Keratinocyte (primary cell): ENCODE data around the gene MAGEE2. TPM values are rescaled to one million over a fixed set of nuclear protein-coding genes. Genes with fewer than 3 reads are reported as not detected.
"Not testable (repeated sequence)": the region's sequence is repeated elsewhere in the genome, so short reads cannot be mapped to it uniquely, and the experiment has no call there.

Experiments used
- DNase-seq: peaks from one replicate; pipeline ENCODE4 v3.0.0-alpha.2; 2011; ENCODE audit warnings: low read depth, missing footprints, low spot score
- FAIRE-seq: peaks from 2 replicates; lab custom pipeline; 2011; peaks lifted over from hg19 to GRCh38; lab: Jason Lieb, UNC
- H2AFZ ChIP-seq: 2 replicates; pipeline ENCODE4 v1.6.0; 2012; ENCODE audit warnings: low read length, control low read depth, inconsistent platforms; ENCODE audit not compliant: control insufficient read depth
- H3K27ac ChIP-seq: 2 replicates; pipeline ENCODE4 v1.5.1; 2011; ENCODE audit warnings: low read length; ENCODE audit not compliant: control insufficient read depth, insufficient read depth
- H3K27me3 ChIP-seq: 3 replicates; pipeline ENCODE4 v1.6.0; 2011; ENCODE audit warnings: low read length; ENCODE audit not compliant: control insufficient read depth, insufficient read depth; ENCODE audit errors: extremely low read depth
- H3K36me3 ChIP-seq, 2 experiments: 2 replicates in 1 of 2; 3 replicates in 1 of 2; pipeline ENCODE4 v1.5.1; 2011; ENCODE audit warnings: low read length in 2 of 2, mild to moderate bottlenecking in 1 of 2; ENCODE audit not compliant: control insufficient read depth in 2 of 2, insufficient read depth in 2 of 2; ENCODE audit errors: extremely low read depth in 1 of 2
- H3K4me1 ChIP-seq: 3 replicates; pipeline ENCODE4 v1.5.1; 2011; ENCODE audit warnings: low read length; ENCODE audit not compliant: control insufficient read depth, insufficient read depth; ENCODE audit errors: extremely low read depth
- H3K4me2 ChIP-seq: 3 replicates; pipeline ENCODE4 v1.6.0; 2011; ENCODE audit warnings: low read depth, low read length; ENCODE audit not compliant: control insufficient read depth, insufficient read depth; ENCODE audit errors: extremely low read depth
- H3K4me3 ChIP-seq, 3 experiments: fragments of 200-600 bp in 1 of 3; sonication (generic) in 1 of 3; 2 replicates in 2 of 3; 3 replicates in 1 of 3; pipeline ENCODE4 v1.5.1; 2011 to 2016; ENCODE audit warnings: low read length in 3 of 3, mild to moderate bottlenecking in 3 of 3, control low read depth in 2 of 3, inconsistent platforms in 1 of 3, low read depth in 1 of 3, mixed read lengths in 1 of 3, mixed run types in 1 of 3, moderate library complexity in 1 of 3; ENCODE audit not compliant: control insufficient read depth in 2 of 3, insufficient read depth in 2 of 3; ENCODE audit errors: extremely low read depth in 1 of 3
- H3K79me2 ChIP-seq: 2 replicates; pipeline ENCODE4 v1.6.0; 2012; ENCODE audit warnings: low read length; ENCODE audit not compliant: control insufficient read depth, insufficient read depth
- H3K9ac ChIP-seq: 3 replicates; pipeline ENCODE4 v1.6.0; 2011; ENCODE audit warnings: low read length; ENCODE audit not compliant: control insufficient read depth, insufficient read depth; ENCODE audit errors: extremely low read depth
- H3K9me1 ChIP-seq: 3 replicates; pipeline ENCODE4 v1.6.0; 2011; ENCODE audit warnings: low read length; ENCODE audit not compliant: control insufficient read depth, insufficient read depth; ENCODE audit errors: extremely low read depth
- H3K9me3 ChIP-seq: 2 replicates; pipeline ENCODE4 v1.5.1; 2012; ENCODE audit warnings: low read depth, low read length; ENCODE audit not compliant: control insufficient read depth
- H4K20me1 ChIP-seq: 3 replicates; pipeline ENCODE4 v1.6.0; 2011; ENCODE audit warnings: low read length; ENCODE audit not compliant: control insufficient read depth, insufficient read depth; ENCODE audit errors: extremely low read depth
- EZH2 ChIP-seq: IDR thresholded peaks from one replicate; pipeline ENCODE4 v1.6.1; 2012; ENCODE audit warnings: inconsistent platforms, mild to moderate bottlenecking, low read length, moderate library complexity
- dilution Hi-C: fragments of 300-500 bp; cut with MboI; formaldehyde crosslinking; loops from one replicate; pipeline ENCODE4 v1.7.0; 2020; ENCODE audit warnings: low sequenced_read_pairs; ENCODE audit not compliant: extremely low pct_ligation_motif_present
- polyA plus RNA-seq, 5 experiments: library from polyadenylated mRNA; depleted of rRNA in 3 of 5; stranded (reverse) in 3 of 5; stranded (forward) in 1 of 5; unstranded in 1 of 5; fragments of >200 nt; gene quantifications; 1 replicate in 1 of 5; 2 replicates in 3 of 5; 3 replicates in 1 of 5; pipeline versions ENCODE4 v1.2.1 to v1.2.3, GENCODE V29; 2011 to 2012; ENCODE audit warnings: missing spikeins in 2 of 5, low read depth in 1 of 5, low replicate concordance in 1 of 5
- TF ChIP-seq, protein P1 (sequence below), 3 experiments: IDR thresholded peaks in 1 of 3; conservative IDR thresholded peaks in 1 of 3; optimal IDR thresholded peaks in 1 of 3; 2 replicates in 2 of 3; 3 replicates in 1 of 3; pipeline versions ENCODE3 to v1.5.1; 2011; ENCODE audit warnings: low read length in 3 of 3, mild to moderate bottlenecking in 3 of 3, moderate library complexity in 2 of 3, control low read depth in 1 of 3, inconsistent platforms in 1 of 3; ENCODE audit not compliant: insufficient read depth in 2 of 3; ENCODE audit errors: extremely low read depth in 1 of 3

The MAGEE2 gene
- polyA plus RNA-seq, 1 donor (not counting 4 experiments of a cell fraction or from before 2014, with no cell fraction given): not detected

DNA sequence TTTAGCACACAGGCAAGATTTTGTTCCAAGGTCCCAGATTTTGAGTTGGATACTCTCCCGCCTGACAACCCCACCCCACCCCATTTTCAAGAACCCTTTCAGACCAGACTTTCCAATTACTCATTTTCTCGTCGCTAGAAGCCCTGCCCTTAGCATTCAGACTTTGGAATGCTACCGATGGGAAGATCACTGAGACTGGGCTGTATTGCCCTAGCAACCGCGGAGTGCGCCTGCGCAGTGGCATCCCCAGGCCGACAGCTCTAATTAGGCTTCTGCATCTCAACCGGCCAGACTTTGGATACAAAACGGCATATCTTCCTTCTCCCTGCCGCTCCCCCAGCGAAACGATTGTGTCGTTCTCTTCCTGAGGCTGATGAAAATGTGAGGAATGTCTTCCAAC is 3.4 kb downstream of the MAGEE2 start:
- no peak overlapping the region for H3K27ac ChIP-seq
- H2AFZ ChIP-seq: no peak overlapping the region
- TF ChIP-seq, protein P1, sequence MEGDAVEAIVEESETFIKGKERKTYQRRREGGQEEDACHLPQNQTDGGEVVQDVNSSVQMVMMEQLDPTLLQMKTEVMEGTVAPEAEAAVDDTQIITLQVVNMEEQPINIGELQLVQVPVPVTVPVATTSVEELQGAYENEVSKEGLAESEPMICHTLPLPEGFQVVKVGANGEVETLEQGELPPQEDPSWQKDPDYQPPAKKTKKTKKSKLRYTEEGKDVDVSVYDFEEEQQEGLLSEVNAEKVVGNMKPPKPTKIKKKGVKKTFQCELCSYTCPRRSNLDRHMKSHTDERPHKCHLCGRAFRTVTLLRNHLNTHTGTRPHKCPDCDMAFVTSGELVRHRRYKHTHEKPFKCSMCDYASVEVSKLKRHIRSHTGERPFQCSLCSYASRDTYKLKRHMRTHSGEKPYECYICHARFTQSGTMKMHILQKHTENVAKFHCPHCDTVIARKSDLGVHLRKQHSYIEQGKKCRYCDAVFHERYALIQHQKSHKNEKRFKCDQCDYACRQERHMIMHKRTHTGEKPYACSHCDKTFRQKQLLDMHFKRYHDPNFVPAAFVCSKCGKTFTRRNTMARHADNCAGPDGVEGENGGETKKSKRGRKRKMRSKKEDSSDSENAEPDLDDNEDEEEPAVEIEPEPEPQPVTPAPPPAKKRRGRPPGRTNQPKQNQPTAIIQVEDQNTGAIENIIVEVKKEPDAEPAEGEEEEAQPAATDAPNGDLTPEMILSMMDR (optimal IDR thresholded peaks at IDR 0.05 in 1 of 3, IDR thresholded peaks at IDR 0.05 in 1 of 3, conservative IDR thresholded peaks at IDR 0.05 in 1 of 3; ENCODE audit: extremely low read depth in 1 of 3, insufficient read depth in 2 of 3, low read length in 3 of 3): no peak
- no peak for TF ChIP-seq EZH2
- dilution Hi-C loops: no loop called here
- H3K79me2 ChIP-seq: no peaks in the 10 kb centered on the region
- no peaks in the 10 kb centered on the region for H3K27me3 ChIP-seq
- H3K9me3 ChIP-seq: no peaks in the 10 kb centered on the region
- no peaks in the 10 kb centered on the region for H3K4me1 ChIP-seq
- H3K9ac ChIP-seq: no peak overlapping the region
- DNase-seq: no peak
- H3K36me3 ChIP-seq: no peaks in the 10 kb centered on the region
- H3K4me2 ChIP-seq: no peak overlapping the region
- FAIRE-seq: no peak
- no peaks in the 10 kb centered on the region for H4K20me1 ChIP-seq
- no peak overlapping the region for H3K4me3 ChIP-seq
- H3K9me1 ChIP-seq: no peaks in the 10 kb centered on the region

DNA sequence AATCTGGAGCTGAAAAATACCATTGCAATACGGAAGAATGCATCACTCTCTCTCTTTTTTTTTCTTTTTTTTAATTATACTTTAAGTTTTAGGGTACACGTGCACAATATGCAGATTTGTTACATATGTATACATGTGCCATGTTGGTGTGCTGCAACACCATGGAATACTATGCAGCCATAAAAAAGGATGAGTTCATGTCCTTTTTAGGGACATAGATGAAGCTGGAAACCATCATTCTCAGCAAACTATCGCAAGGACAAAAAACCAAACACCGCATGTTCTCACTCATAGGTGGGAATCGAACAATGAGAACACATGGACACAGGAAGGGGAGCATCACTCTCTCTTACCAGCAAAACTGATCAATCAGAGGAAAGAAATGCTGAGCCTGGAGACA is 17.0 kb downstream of the MAGEE2 start:
- H3K4me3 ChIP-seq, DNase-seq, H3K9me1 ChIP-seq, H3K9me3 ChIP-seq, H3K79me2 ChIP-seq, H3K4me2 ChIP-seq, FAIRE-seq, H3K27me3 ChIP-seq, dilution Hi-C loops, H3K27ac ChIP-seq, H2AFZ ChIP-seq, H3K36me3 ChIP-seq, H4K20me1 ChIP-seq, H3K4me1 ChIP-seq, H3K9ac ChIP-seq: not testable (repeated sequence)

DNA sequence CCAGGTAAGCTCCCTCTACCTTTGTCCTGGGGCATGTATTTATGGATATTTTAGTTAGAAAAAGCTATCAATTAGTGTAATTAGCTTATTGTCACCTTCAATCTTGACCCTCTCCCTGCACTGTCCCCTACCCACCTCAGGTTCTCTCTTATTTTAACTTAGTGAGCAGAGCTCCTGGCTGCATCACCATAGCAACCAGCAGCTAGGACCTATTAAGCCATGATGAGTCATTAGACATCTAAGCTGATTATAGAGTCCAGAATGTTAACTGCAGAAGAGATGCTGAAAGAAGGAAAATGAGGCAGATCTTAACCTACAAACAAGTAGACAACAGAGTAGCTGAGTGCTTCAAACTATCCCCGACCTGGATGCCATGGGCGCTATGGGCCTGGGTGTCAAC is 36.6 kb downstream of the MAGEE2 start:
- no peak overlapping the region for H3K4me2 ChIP-seq
- TF ChIP-seq, protein P1 (optimal IDR thresholded peaks at IDR 0.05 in 1 of 3, IDR thresholded peaks at IDR 0.05 in 1 of 3, conservative IDR thresholded peaks at IDR 0.05 in 1 of 3; ENCODE audit: extremely low read depth in 1 of 3, insufficient read depth in 2 of 3, low read length in 3 of 3): no peak
- no peak for TF ChIP-seq EZH2
- no peak overlapping the region for H3K27ac ChIP-seq
- FAIRE-seq: no peak
- H3K9ac ChIP-seq: no peak overlapping the region
- H3K4me1 ChIP-seq: peaks cover 2% of the 10 kb centered on the region
- no peaks in the 10 kb centered on the region for H3K27me3 ChIP-seq
- no peak overlapping the region for H2AFZ ChIP-seq
- no peaks in the 10 kb centered on the region for H3K36me3 ChIP-seq
- no peak for DNase-seq
- H3K4me3 ChIP-seq: no peak overlapping the region
- no peaks in the 10 kb centered on the region for H3K79me2 ChIP-seq
- H3K9me3 ChIP-seq: no peaks in the 10 kb centered on the region
- no peaks in the 10 kb centered on the region for H3K9me1 ChIP-seq
- dilution Hi-C loops: no loop called here
- no peaks in the 10 kb centered on the region for H4K20me1 ChIP-seq
